ENCODE results near the gene FAM227A.

DNA sequence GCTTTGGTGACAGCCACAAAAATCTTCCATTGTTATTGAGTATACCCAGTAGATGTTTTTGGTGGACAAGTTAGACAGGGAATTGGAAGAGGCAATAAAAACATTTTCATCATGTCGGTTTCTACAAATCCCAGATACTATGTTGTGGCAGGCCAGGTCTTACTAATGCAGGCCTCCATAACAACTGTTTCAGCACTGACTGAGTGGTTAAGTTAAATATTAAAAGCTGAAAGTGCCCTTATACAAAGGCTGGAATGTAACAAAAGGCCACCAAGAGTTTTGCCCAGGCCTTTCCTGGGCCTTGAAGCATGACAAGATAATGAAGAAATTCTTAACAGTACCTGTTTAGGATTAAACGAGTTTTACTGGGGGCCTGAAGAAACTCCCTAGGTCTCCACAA is 115.5 kb downstream of the FAM227A start:
- TF ChIP-seq, protein P1, sequence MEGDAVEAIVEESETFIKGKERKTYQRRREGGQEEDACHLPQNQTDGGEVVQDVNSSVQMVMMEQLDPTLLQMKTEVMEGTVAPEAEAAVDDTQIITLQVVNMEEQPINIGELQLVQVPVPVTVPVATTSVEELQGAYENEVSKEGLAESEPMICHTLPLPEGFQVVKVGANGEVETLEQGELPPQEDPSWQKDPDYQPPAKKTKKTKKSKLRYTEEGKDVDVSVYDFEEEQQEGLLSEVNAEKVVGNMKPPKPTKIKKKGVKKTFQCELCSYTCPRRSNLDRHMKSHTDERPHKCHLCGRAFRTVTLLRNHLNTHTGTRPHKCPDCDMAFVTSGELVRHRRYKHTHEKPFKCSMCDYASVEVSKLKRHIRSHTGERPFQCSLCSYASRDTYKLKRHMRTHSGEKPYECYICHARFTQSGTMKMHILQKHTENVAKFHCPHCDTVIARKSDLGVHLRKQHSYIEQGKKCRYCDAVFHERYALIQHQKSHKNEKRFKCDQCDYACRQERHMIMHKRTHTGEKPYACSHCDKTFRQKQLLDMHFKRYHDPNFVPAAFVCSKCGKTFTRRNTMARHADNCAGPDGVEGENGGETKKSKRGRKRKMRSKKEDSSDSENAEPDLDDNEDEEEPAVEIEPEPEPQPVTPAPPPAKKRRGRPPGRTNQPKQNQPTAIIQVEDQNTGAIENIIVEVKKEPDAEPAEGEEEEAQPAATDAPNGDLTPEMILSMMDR (IDR thresholded peaks at IDR 0.05), result no peak
- no peak for TF ChIP-seq POLR2A (IDR thresholded peaks at IDR 0.05)
